Muscle of back (tissue), 11 donors: ENCODE data around the gene SNAPC2. TPM values are rescaled to one million over a fixed set of nuclear protein-coding genes. Genes with fewer than 3 reads are reported as not detected.
A peak's percentile ranks its signal among the peaks of the same experiment; 100 is the strongest.

ENCODE experiments used
- DNase-seq, 3 donors: peaks; one replicate each; pipeline versions ENCODE4 v3.0.0 to v3.0.0-alpha.2; 2013
- polyA plus RNA-seq, 10 donors: library from polyadenylated mRNA; unstranded; fragments of 120-200 nt; gene quantifications; one replicate each; pipeline ENCODE4 v1.2.1, GENCODE V29; 2013; ENCODE audit not compliant: insufficient read length in 10 of 10

The SNAPC2 gene
- polyA plus RNA-seq, 10 donors: 11.0 to 20.7 (median 15.7) TPM

DNA sequence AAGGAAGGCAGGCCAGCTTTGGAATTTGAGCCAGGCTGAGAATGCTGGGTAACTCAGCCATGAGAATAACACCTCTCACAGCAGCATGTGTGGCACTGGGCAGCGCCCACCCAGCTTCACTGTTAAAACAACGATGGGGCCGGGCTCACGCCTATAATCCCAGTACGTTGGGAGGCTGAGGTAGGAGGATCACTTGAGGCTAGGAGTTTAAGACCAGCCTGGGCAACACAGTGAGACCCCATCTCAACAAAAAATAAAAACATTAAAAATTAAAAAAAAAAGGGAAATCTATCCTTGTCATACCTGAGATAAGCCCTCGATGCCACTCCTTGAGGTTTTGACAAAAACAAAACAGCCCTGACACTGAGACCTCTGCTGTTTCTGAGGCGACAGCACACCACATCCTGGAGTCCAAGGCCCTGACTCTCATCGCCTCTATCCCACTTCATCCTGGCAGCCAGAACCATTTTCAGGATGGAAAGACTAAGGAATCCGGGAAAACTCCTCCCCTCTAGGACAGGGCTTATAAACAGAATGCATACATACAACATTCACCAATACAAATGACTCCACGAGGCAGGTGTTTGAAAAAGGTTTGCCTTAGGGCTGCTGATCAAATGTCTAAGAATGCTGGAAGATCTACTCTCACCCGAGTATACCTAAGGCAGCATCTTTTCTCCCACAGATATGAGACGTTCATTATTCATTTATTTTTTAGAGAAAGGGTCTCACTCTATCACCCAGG is 46.0 kb downstream of the SNAPC2 start:
- DNase-seq: no peak

GRCh38 chr19:7968008-7968795 is 48.1 kb downstream of the SNAPC2 start:
- DNase-seq: no peak

GRCh38 chr19:7968796-7969554 is 48.8 kb downstream of the SNAPC2 start:
- no peak for DNase-seq

DNA sequence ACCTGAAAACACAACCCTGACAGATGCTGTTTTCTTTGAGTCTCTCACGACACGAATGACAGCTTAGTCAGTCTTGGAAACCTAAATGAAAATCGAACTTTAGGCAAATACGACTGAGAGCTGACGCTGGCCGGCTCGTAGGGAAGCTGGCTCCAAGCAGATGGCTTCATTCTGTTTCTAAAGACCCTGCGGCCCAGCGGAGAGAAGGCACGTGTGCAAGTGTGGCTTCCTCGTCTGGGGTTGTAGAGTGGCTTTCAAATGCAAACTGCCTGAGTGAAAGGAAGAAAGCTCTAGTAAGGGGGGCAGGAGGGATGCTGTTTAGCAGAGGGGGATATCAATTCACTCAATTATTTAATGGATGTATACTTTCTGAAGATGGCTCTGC is 49.4 kb downstream of the SNAPC2 start:
- no peak for DNase-seq

- DNase-seq: peak in 2 of 3 donors; percentile 16 to 37
Observed at GRCh38 chr19:7970716-7971448, 50.7 kb downstream of the SNAPC2 start.

- DNase-seq: no peak
Observed at GRCh38 chr19:7971553-7972520, 51.7 kb downstream of the SNAPC2 start.

Other genes starting within 250 kb of the SNAPC2 start
- under 1 TPM in 6 of 10 donors, not detected in 4; 0.10 to 0.38 (median 0.28) TPM for gene MCEMP1, start 243.2 kb upstream of the SNAPC2 start, polyA plus RNA-seq
- 10 to 100 TPM; 26.0 to 45.4 (median 32.8) TPM for gene TRAPPC5, start 239.5 kb upstream of the SNAPC2 start, polyA plus RNA-seq
- gene FCER2, start 218.2 kb upstream of the SNAPC2 start, polyA plus RNA-seq: under 1 TPM in 9 of 10 donors, not detected in 1; 0.22 to 0.97 (median 0.48) TPM
- under 1 TPM in 4 of 10 donors, not detected in 6; 0.17 to 0.29 (median 0.24) TPM for gene CLEC4G, start 188.2 kb upstream of the SNAPC2 start, polyA plus RNA-seq
- 1 to 10 TPM; 2.2 to 4.5 (median 3.7) TPM for gene CD209, start 172.8 kb upstream of the SNAPC2 start, polyA plus RNA-seq
- under 1 TPM in 7 of 10 donors, not detected in 3; 0.11 to 0.56 (median 0.26) TPM for gene CLEC4M, start 157.1 kb upstream of the SNAPC2 start, polyA plus RNA-seq
- 10 to 100 TPM; 11.1 to 14.8 (median 13.3) TPM for gene EVI5L, start 90.1 kb upstream of the SNAPC2 start, polyA plus RNA-seq
- under 1 TPM; 0.07 to 0.49 (median 0.30) TPM for gene PRR36, start 45.9 kb upstream of the SNAPC2 start, polyA plus RNA-seq
- gene LRRC8E, start 31.8 kb upstream of the SNAPC2 start, polyA plus RNA-seq: under 1 TPM in 7 of 10 donors, not detected in 3; 0.11 to 0.61 (median 0.27) TPM
- gene MAP2K7, start 16.5 kb upstream of the SNAPC2 start, polyA plus RNA-seq: 10 to 100 TPM; 14.9 to 24.6 (median 20.6) TPM
- gene TGFBR3L, start 5.5 kb upstream of the SNAPC2 start, polyA plus RNA-seq: under 1 TPM in 5 of 10 donors, not detected in 5; 0.23 to 0.52 (median 0.46) TPM
- gene CTXN1, start 5.8 kb downstream of the SNAPC2 start, polyA plus RNA-seq: 1 to 10 TPM in 9 of 10 donors, under 1 TPM in 1; 0.85 to 3.4 (median 2.5) TPM
- 10 to 100 TPM; 34.7 to 49.3 (median 45.3) TPM for gene TIMM44, start 23.3 kb downstream of the SNAPC2 start, polyA plus RNA-seq
- gene ELAVL1, start 85.3 kb downstream of the SNAPC2 start, polyA plus RNA-seq: 10 to 100 TPM; 48.9 to 67.5 (median 53.6) TPM
- gene CCL25, start 132.4 kb downstream of the SNAPC2 start, polyA plus RNA-seq: under 1 TPM in 4 of 10 donors, not detected in 6; 0.18 to 0.33 (median 0.27) TPM
- 10 to 100 TPM in 5 of 10 donors, 1 to 10 TPM in 5; 5.9 to 17.6 (median 9.7) TPM for gene FBN3, start 229.3 kb downstream of the SNAPC2 start, polyA plus RNA-seq